Measurements from ENCODE around the gene AFAP1L2. TPM values are rescaled to one million over a fixed set of nuclear protein-coding genes. Genes with fewer than 3 reads are reported as not detected.

AFAP1L2 gene
- total and polyA plus RNA-seq, 7 donors, result 2.5 to 26.0 (median 7.9) TPM

GRCh38 chr10:114259824-114260223 is 144.5 kb downstream of the AFAP1L2 start:
- no peaks in the 10 kb centered on the region for H3K27me3 ChIP-seq
- intact Hi-C loops (cut with DNase I), result no loop called here
- no peak for DNase-seq

DNA sequence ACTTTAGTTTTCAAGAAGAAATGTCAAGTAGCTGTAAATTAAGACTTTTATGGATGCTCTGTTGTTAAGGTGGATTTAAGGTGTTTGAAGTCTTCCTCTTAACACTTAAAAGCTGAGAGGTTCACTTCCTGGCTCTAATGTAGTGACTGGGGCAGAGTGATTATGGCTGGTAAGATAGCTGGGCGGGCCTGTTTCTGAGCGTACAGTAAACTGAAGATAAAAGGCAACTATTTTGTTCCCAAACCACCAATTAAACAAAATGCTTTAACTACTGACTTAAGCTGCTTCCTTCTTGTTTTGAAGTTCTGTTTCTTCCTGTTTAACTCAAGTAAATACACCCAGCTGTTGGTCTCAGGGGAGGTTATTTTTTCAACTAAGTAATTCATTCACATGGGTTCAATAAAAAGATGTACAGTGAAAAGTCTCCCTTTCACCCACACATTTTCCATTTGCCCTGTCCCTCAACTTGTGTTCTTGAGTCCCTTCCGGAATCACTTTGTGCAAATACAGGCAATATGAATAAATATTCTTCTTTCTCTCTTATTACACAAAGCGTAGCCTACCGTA is 145.9 kb downstream of the AFAP1L2 start:
- Histone ChIP-seq H3K36me3 (no peaks in the 10 kb centered on the region), H3K4me3 (no peak overlapping the region), H3K27me3 (no peaks in the 10 kb centered on the region), H3K4me1 (no peaks in the 10 kb centered on the region), H3K27ac (peak overlapping the region in 1 of 4 donors; percentile 23), H3K9me3 (no peaks in the 10 kb centered on the region)
- no peak for TF ChIP-seq POLR2AphosphoS5 (IDR thresholded peaks at IDR 0.05)
- no peak for TF ChIP-seq EP300 (IDR thresholded peaks at IDR 0.05)
- no peak for TF ChIP-seq CTCF (IDR thresholded peaks at IDR 0.05)
- TF ChIP-seq POLR2A (IDR thresholded peaks at IDR 0.05), result no peak
- intact Hi-C loops (cut with DNase I), result no loop called here
- 13 to 55% methylated on average over 5 of the region's 5 CpGs for WGBS, 2 donors
- no peak for DNase-seq

More at GRCh38 chr10:114259824-114260223, 144.5 kb downstream of the AFAP1L2 start:
- 84 to 87% methylated on average over 10 of the region's 10 CpGs for WGBS, 2 donors
- no peaks in the 10 kb centered on the region for H3K9me3 ChIP-seq
- H3K4me1 ChIP-seq, result no peaks in the 10 kb centered on the region
- TF ChIP-seq CTCF (IDR thresholded peaks at IDR 0.05) (no peak), POLR2A (IDR thresholded peaks at IDR 0.05) (no peak), POLR2AphosphoS5 (IDR thresholded peaks at IDR 0.05) (peak in 2 of 4 donors; percentile 4 to 18)
- H3K27ac ChIP-seq, result peak overlapping the region in 2 of 4 donors; percentile 39 to 42
- no peak overlapping the region for H3K4me3 ChIP-seq
- H3K36me3 ChIP-seq, result no peaks in the 10 kb centered on the region

- no peak for TF ChIP-seq CTCF (IDR thresholded peaks at IDR 0.05)
- no peak for TF ChIP-seq POLR2AphosphoS5 (IDR thresholded peaks at IDR 0.05)
- no peak for TF ChIP-seq EP300 (IDR thresholded peaks at IDR 0.05)
- TF ChIP-seq POLR2A (IDR thresholded peaks at IDR 0.05), result no peak
- Histone ChIP-seq H3K9me3 (no peaks in the 10 kb centered on the region), H3K27ac (peak overlapping the region in 1 of 4 donors; percentile 23)
Observed at GRCh38 chr10:114257498-114257897, 146.8 kb downstream of the AFAP1L2 start.

DNA sequence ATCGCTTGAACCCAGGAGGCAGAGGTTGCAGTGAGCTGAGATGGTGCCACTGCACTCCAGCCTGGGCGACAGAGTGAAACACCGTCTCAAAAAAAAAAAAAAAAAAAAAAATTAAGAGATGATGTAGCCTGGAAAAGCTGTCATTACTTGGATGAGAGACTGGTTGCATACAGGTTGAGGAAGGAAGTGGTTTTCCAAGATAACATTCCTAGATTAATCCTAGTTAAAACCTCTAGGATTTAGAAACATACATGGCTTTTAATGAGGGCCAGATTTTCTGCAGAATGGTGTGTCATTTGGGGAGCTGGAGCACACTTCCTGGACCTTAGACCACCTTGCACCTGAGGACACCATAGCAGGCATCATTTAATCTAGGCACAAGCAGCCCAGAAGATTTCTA is 147.5 kb downstream of the AFAP1L2 start:
- no peaks in the 10 kb centered on the region for H3K36me3 ChIP-seq
- no peak overlapping the region for H3K4me3 ChIP-seq
- TF ChIP-seq POLR2AphosphoS5 (IDR thresholded peaks at IDR 0.05), result no peak
- no peak for TF ChIP-seq POLR2A (IDR thresholded peaks at IDR 0.05)
- TF ChIP-seq CTCF (IDR thresholded peaks at IDR 0.05), result no peak
- TF ChIP-seq EP300 (IDR thresholded peaks at IDR 0.05), result no peak
- H3K4me1 ChIP-seq, result no peaks in the 10 kb centered on the region
- intact Hi-C loops (cut with DNase I), result no loop called here
- no peak for DNase-seq
- H3K9me3 ChIP-seq, result no peaks in the 10 kb centered on the region
- no peak overlapping the region for H3K27ac ChIP-seq
- WGBS, 2 donors, result 88 to 96% methylated on average over 3 of the region's 3 CpGs
- no peaks in the 10 kb centered on the region for H3K27me3 ChIP-seq

More at GRCh38 chr10:114257498-114257897, 146.8 kb downstream of the AFAP1L2 start:
- no peak for DNase-seq
- Histone ChIP-seq H3K27me3 (no peaks in the 10 kb centered on the region), H3K36me3 (no peaks in the 10 kb centered on the region), H3K4me1 (no peaks in the 10 kb centered on the region), H3K4me3 (no peak overlapping the region)
- intact Hi-C loops (cut with DNase I), result no loop called here
- 45 to 67% methylated on average over 3 of the region's 3 CpGs for WGBS, 2 donors
